Smooth muscle cell (in vitro differentiated cells): ENCODE results near the gene SIK3. TPM values are rescaled to one million over a fixed set of nuclear protein-coding genes. Genes with fewer than 3 reads are reported as not detected.

ENCODE experiments used
- DNase-seq: peaks from one replicate; lab custom pipeline; 2025; ENCODE audit not compliant: unreplicated experiment; lab: John Stamatoyannopoulos, UW
- H2AFZ ChIP-seq: fragments of 200-600 bp; sonication (generic); 2 replicates; pipeline ENCODE4 v1.6.0; 2016; ENCODE audit warnings: antibody characterized with exemption, low read depth, mild to moderate bottlenecking
- H3F3A ChIP-seq: fragments of 200-600 bp; sonication (generic); 2 replicates; pipeline ENCODE4 v1.6.0; 2017; ENCODE audit warnings: antibody characterized with exemption, low read depth
- H3K27ac ChIP-seq: fragments of 200-600 bp; sonication (generic); 2 replicates; pipeline ENCODE4 v1.5.1; 2016; ENCODE audit warnings: low read depth, mild to moderate bottlenecking
- H3K27me3 ChIP-seq: fragments of 200-600 bp; sonication (generic); 2 replicates; pipeline ENCODE4 v1.6.1; 2016; ENCODE audit warnings: low read depth, mild to moderate bottlenecking
- H3K36me3 ChIP-seq: fragments of 200-600 bp; sonication (generic); 2 replicates; pipeline ENCODE4 v1.5.1; 2016; ENCODE audit warnings: low read depth
- H3K4me1 ChIP-seq: fragments of 200-600 bp; sonication (generic); 2 replicates; pipeline ENCODE4 v1.5.1; 2016; ENCODE audit warnings: low read depth
- H3K4me2 ChIP-seq: fragments of 200-600 bp; sonication (generic); 2 replicates; pipeline ENCODE4 v1.6.0; 2016; ENCODE audit warnings: mild to moderate bottlenecking
- H3K4me3 ChIP-seq: fragments of 200-600 bp; sonication (generic); 2 replicates; pipeline ENCODE4 v1.5.1; 2016; ENCODE audit warnings: mild to moderate bottlenecking
- H3K79me2 ChIP-seq: fragments of 200-600 bp; sonication (generic); 2 replicates; pipeline ENCODE4 v1.6.0; 2016; ENCODE audit warnings: low read depth, mild to moderate bottlenecking
- H3K9ac ChIP-seq: fragments of 200-600 bp; sonication (generic); 2 replicates; pipeline ENCODE4 v1.6.0; 2016; ENCODE audit warnings: low read depth
- H3K9me3 ChIP-seq: fragments of 200-600 bp; sonication (generic); replicated peaks from 2 replicates; pipeline ENCODE4 v1.5.1; 2016; ENCODE audit warnings: low read depth
- H4K20me1 ChIP-seq: fragments of 200-600 bp; sonication (generic); 2 replicates; pipeline ENCODE4 v1.6.0; 2016; ENCODE audit warnings: low read depth
- CTCF ChIP-seq: fragments of 200-600 bp; sonication (generic); IDR thresholded peaks from 2 replicates; pipeline ENCODE4 v1.5.1; 2017; ENCODE audit warnings: borderline replicate concordance, mild to moderate bottlenecking, antibody characterized with exemption; ENCODE audit not compliant: insufficient read depth, poor library complexity, severe bottlenecking
- whole genome bisulfite sequencing: methylation state at CpG from one replicate; pipeline ENCODE4 v1.1.7; 2016; ENCODE audit warnings: low lambda C conversion rate; 5-methylcytosine and 5-hydroxymethylcytosine counted together
- polyA plus RNA-seq: library from polyadenylated mRNA; unstranded; fragments of >200 nt; fragmentation: Nextera tagmentation; extraction: Ambion mirVana; gene quantifications from 2 replicates; pipeline ENCODE4 v1.2.1, GENCODE V29; 2016
- total RNA-seq: library from RNA; depleted of rRNA; stranded (reverse); fragments of >200 nt; gene quantifications from 2 replicates; pipeline ENCODE4 v1.2.3, GENCODE V29; 2014

The SIK3 gene
- total and polyA plus RNA-seq, 2 experiments from 2014 or later = 11.0 to 11.9 TPM

GRCh38 chr11:116917632-116918031 is 180.6 kb downstream of the SIK3 start:
- Histone ChIP-seq H4K20me1 (no peaks in the 10 kb centered on the region), H3K27ac (no peak overlapping the region), H2AFZ (no peak overlapping the region), H3K79me2 (no peaks in the 10 kb centered on the region), H3K4me1 (no peaks in the 10 kb centered on the region), H3K4me2 (no peak overlapping the region), H3K4me3 (no peak overlapping the region), H3K9ac (no peak overlapping the region), H3K9me3 (no peaks in the 10 kb centered on the region), H3K27me3 (no peaks in the 10 kb centered on the region), H3K36me3 (no peaks in the 10 kb centered on the region), H3F3A (no peaks in the 10 kb centered on the region)
- WGBS = 88% methylated on average over 5 of the region's 5 CpGs
- no peak for TF ChIP-seq CTCF
- no peak for DNase-seq

- Histone ChIP-seq H3F3A (no peaks in the 10 kb centered on the region), H3K4me2 (no peak overlapping the region), H3K4me1 (no peaks in the 10 kb centered on the region), H3K36me3 (no peaks in the 10 kb centered on the region), H3K9ac (no peak overlapping the region), H3K4me3 (no peak overlapping the region), H4K20me1 (no peaks in the 10 kb centered on the region), H2AFZ (no peak overlapping the region), H3K79me2 (no peaks in the 10 kb centered on the region), H3K9me3 (no peaks in the 10 kb centered on the region), H3K27me3 (no peaks in the 10 kb centered on the region), H3K27ac (no peak overlapping the region)
- 96% methylated on average over 12 of the region's 12 CpGs for WGBS
- no peak for TF ChIP-seq CTCF
- no peak for DNase-seq
Measured at GRCh38 chr11:116916886-116917285, 181.3 kb downstream of the SIK3 start.

- no peak for DNase-seq
- no peaks in the 10 kb centered on the region for H3K79me2 ChIP-seq
- no peaks in the 10 kb centered on the region for H4K20me1 ChIP-seq
- 99% methylated on average over 2 of the region's 2 CpGs for WGBS
- no peaks in the 10 kb centered on the region for H3K4me1 ChIP-seq
- TF ChIP-seq CTCF = no peak
- H3K36me3 ChIP-seq = no peaks in the 10 kb centered on the region
- H3K4me2 ChIP-seq = no peak overlapping the region
- H3K9ac ChIP-seq = no peak overlapping the region
- H3K9me3 ChIP-seq = no peaks in the 10 kb centered on the region
- no peak overlapping the region for H3K27ac ChIP-seq
- H3F3A ChIP-seq = no peaks in the 10 kb centered on the region
- H2AFZ ChIP-seq = no peak overlapping the region
- H3K4me3 ChIP-seq = no peak overlapping the region
- no peaks in the 10 kb centered on the region for H3K27me3 ChIP-seq
Measured at GRCh38 chr11:116916052-116916451, 182.2 kb downstream of the SIK3 start.

GRCh38 chr11:116913000-116913399 is 185.2 kb downstream of the SIK3 start:
- Histone ChIP-seq H3K4me1 (no peaks in the 10 kb centered on the region), H3K36me3 (no peaks in the 10 kb centered on the region), H2AFZ (no peak overlapping the region), H4K20me1 (peaks cover 3% of the 10 kb centered on the region), H3K4me2 (no peak overlapping the region), H3K27ac (no peak overlapping the region), H3K9ac (no peak overlapping the region), H3F3A (no peaks in the 10 kb centered on the region), H3K4me3 (no peak overlapping the region), H3K27me3 (no peaks in the 10 kb centered on the region), H3K9me3 (no peaks in the 10 kb centered on the region), H3K79me2 (no peaks in the 10 kb centered on the region)
- no peak for DNase-seq
- TF ChIP-seq CTCF = no peak
